Liver (tissue), 3 donors: ENCODE data around the gene PSEN1.

Experiments used
- CTCF ChIP-seq: fragments of 150-350 bp; IDR thresholded peaks from 2 replicates; pipeline ENCODE4 v1.5.1; 2017; ENCODE audit warnings: improper control_type of control experiment, low read depth, low read length; ENCODE audit not compliant: missing input control
- SP1 ChIP-seq: IDR thresholded peaks from 2 replicates; pipeline ENCODE4 v1.6.1; 2018; ENCODE audit warnings: antibody characterized with exemption, mild to moderate bottlenecking
- donor health status: healthy.
- donor health status: healthy.

GRCh38 chr14:73260574-73260973 is 124.3 kb downstream of the PSEN1 start:
- TF ChIP-seq CTCF (no peak), SP1 (no peak)
